GM19438 (cell line): ENCODE measurements around the gene PIEZO2.
"Not testable (repeated sequence)": the region's sequence is repeated elsewhere in the genome, so short reads cannot be mapped to it uniquely, and the experiment has no call there.

Source experiments
- ATAC-seq: cut with Tn5 transposase; IDR thresholded peaks from one replicate; pipeline ENCODE4 v1.9.1; 2021; ENCODE audit warnings: low read depth; ENCODE audit not compliant: unreplicated experiment

PIEZO2 gene

GRCh38 chr18:11153097-11153496 lies 3.7 kb upstream of the PIEZO2 start:
- ATAC-seq = no peak

GRCh38 chr18:11150271-11150615 lies 874 bp upstream of the PIEZO2 start:
- no peak for ATAC-seq

- ATAC-seq = no peak
These were observed 509 bp downstream of the PIEZO2 start for GRCh38 chr18:11148680-11149440.

GRCh38 chr18:11147962-11148679 lies 1.2 kb downstream of the PIEZO2 start:
- no peak for ATAC-seq

GRCh38 chr18:11147371-11147951 lies 1.9 kb downstream of the PIEZO2 start:
- ATAC-seq = no peak

GRCh38 chr18:11146947-11147345 lies 2.4 kb downstream of the PIEZO2 start:
- ATAC-seq = no peak

- no peak for ATAC-seq
These were observed 3.0 kb downstream of the PIEZO2 start for GRCh38 chr18:11146238-11146946.

GRCh38 chr18:11145413-11146191 lies 3.8 kb downstream of the PIEZO2 start:
- ATAC-seq = no peak

- no peak for ATAC-seq
These were observed 12.0 kb downstream of the PIEZO2 start for GRCh38 chr18:11137400-11137799.

GRCh38 chr18:11136241-11136640 lies 13.1 kb downstream of the PIEZO2 start:
- no peak for ATAC-seq

- no peak for ATAC-seq
These were observed 14.4 kb downstream of the PIEZO2 start for GRCh38 chr18:11134940-11135339.

GRCh38 chr18:11129059-11129458 lies 20.3 kb downstream of the PIEZO2 start:
- not testable (repeated sequence) for ATAC-seq

GRCh38 chr18:11125492-11126315 lies 23.7 kb downstream of the PIEZO2 start:
- ATAC-seq = no peak

GRCh38 chr18:11124054-11124453 lies 25.3 kb downstream of the PIEZO2 start:
- ATAC-seq = no peak

GRCh38 chr18:11121443-11121849 lies 27.9 kb downstream of the PIEZO2 start:
- no peak for ATAC-seq

- ATAC-seq = no peak
These were observed 29.3 kb downstream of the PIEZO2 start for GRCh38 chr18:11119959-11120587.

GRCh38 chr18:11119550-11119949 lies 29.8 kb downstream of the PIEZO2 start:
- no peak for ATAC-seq

GRCh38 chr18:11118051-11118766 lies 31.2 kb downstream of the PIEZO2 start:
- no peak for ATAC-seq
